Peyer's patch (tissue), 4 donors: ENCODE measurements around the gene DNAJC30.

Experiments used
- CTCF ChIP-seq, 6 experiments: fragments of 450-650 bp in 4 of 6; fragments of 200-600 bp in 2 of 6; sonication (generic) in 1 of 6; IDR thresholded peaks; one replicate each; pipeline ENCODE4 v1.5.1; 2017 to 2019; ENCODE audit warnings: antibody characterized with exemption in 6 of 6, mild to moderate bottlenecking in 3 of 6, moderate library complexity in 1 of 6
- POLR2A ChIP-seq, 2 donors: fragments of 450-650 bp; IDR thresholded peaks; one replicate each; pipeline ENCODE4 v1.5.1; 2017; ENCODE audit warnings: antibody characterized with exemption in 2 of 2, mild to moderate bottlenecking in 2 of 2, moderate library complexity in 2 of 2

- TF ChIP-seq CTCF (IDR thresholded peaks at IDR 0.05) (no peak), POLR2A (IDR thresholded peaks at IDR 0.05) (no peak)
Observed at GRCh38 chr7:73730485-73730884, 47.2 kb upstream of the DNAJC30 start.
